Measurements from ENCODE around the gene SLC2A5.

The SLC2A5 gene

GRCh38 chr1:9088807-9089206 is 19.4 kb upstream of the SLC2A5 start:
- DNase-seq (ENCODE audit: low read depth), result no peak

GRCh38 chr1:9087411-9088125 is 18.1 kb upstream of the SLC2A5 start:
- DNase-seq (ENCODE audit: low read depth), result no peak

- peak; percentile 64 for DNase-seq (ENCODE audit: low read depth)
These were observed 17.4 kb upstream of the SLC2A5 start for GRCh38 chr1:9086796-9087195.

- peak; percentile 11 for DNase-seq (ENCODE audit: low read depth)
These were observed 16.6 kb upstream of the SLC2A5 start for GRCh38 chr1:9086045-9086444.

- no peak for DNase-seq (ENCODE audit: low read depth)
These were observed 16.0 kb upstream of the SLC2A5 start for GRCh38 chr1:9085306-9085940.

DNA sequence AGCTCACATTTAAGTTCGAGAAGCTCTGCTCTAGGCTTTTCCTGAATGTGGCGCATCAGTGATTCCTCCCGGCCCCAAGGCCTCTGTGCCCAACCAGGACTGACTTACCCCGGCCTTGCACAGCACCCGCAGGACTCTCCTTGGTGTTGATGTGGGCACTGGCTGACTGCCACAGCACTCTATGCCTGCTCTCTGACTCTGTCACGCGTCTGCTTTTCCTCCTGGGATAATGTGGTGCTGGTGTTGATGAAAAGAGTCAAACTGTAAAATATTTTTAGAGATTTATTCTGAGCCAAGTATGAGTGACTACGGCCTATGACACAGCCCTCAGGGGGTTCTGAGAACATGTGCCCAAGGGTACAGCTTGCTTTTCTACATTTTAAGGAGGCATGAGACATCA is 15.5 kb upstream of the SLC2A5 start:
- DNase-seq (ENCODE audit: low read depth), result peak; percentile 30

DNA sequence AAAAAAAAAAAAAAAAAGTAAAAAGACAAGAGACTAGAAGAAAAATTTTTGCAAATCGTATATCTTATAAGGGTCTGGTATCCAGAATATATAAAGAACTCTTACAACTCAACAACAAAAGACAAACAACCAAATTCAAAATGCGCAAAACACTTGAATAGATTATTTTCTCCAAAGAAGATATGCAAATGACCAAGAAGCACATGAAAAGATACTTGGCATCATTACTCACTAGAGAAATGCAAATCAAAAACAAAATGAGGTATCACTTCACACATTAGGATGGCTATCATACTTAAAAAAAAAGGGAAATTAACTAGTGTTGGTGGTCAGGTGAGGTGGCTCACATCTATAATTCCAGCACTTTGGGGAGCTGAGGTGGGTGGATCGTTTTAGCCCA is 12.0 kb upstream of the SLC2A5 start:
- no peak for DNase-seq (ENCODE audit: low read depth)

- DNase-seq (ENCODE audit: low read depth), result no peak
These were observed 11.4 kb upstream of the SLC2A5 start for GRCh38 chr1:9080705-9081291.

- DNase-seq (ENCODE audit: low read depth), result no peak
These were observed 10.7 kb upstream of the SLC2A5 start for GRCh38 chr1:9079988-9080704.

- DNase-seq (ENCODE audit: low read depth), result no peak
These were observed 9.5 kb upstream of the SLC2A5 start for GRCh38 chr1:9078752-9079500.

DNA sequence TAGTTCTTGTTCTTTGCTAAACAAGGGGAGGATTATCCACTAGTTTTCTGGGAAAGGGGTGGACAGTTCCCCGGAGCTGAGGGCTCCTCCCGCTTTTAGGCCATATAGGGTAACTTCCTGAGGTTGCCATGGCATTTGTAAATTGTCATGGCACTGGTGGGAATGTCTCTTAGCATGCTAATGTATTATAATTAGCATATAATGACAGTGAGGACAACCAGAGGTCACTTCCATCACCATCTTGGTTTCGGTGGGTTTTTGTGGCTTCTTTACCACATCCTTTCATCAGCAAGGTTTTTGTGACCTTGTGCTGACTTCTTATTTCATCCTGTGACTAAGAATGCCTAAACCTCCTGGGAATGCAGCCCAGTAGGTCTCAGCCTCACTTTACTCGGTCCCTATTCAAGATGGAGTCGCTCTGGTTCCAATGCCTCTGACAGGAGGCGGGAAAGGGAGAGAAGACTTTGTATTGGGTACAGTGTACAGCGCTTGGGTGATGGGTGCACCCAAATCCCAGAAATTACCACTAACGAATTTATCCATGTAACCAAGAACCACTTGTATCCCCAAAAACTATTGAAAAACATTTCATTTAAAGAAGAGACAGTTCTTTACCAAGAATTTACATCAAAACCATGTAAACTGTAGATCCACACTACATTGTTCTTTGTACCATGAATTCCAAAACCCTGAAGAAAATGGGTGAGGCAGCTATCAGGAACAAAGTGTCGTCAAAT is 8.7 kb upstream of the SLC2A5 start:
- peak; percentile 78 for DNase-seq (ENCODE audit: low read depth)

- DNase-seq (ENCODE audit: low read depth), result no peak
These were observed 5.6 kb upstream of the SLC2A5 start for GRCh38 chr1:9075022-9075421.

GRCh38 chr1:9073143-9073542 is 3.7 kb upstream of the SLC2A5 start:
- DNase-seq (ENCODE audit: low read depth), result no peak

GRCh38 chr1:9071554-9072235 is 2.3 kb upstream of the SLC2A5 start:
- no peak for DNase-seq (ENCODE audit: low read depth)

- DNase-seq (ENCODE audit: low read depth), result no peak
These were observed 1.1 kb upstream of the SLC2A5 start for GRCh38 chr1:9070486-9070885.

DNA sequence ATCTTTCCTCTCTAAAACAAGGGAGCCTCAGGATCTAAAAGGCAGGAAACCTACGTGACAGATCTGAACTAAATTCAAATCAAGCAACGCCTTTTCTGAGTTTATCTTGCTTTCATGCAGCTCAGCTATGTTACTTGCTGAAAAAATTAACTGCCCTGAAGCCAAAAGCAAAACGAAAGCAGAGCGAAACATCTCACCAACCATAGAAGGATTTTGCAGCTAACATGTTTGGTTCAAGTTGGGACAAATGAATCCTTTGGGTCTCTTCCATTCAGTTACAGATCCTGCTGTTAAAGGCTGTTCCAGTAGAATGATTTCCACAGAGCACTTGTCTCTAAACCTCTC is 482 bp downstream of the SLC2A5 start:
- no peak for DNase-seq (ENCODE audit: low read depth)

- peak; percentile 95 for DNase-seq (ENCODE audit: low read depth)
These were observed 2.3 kb downstream of the SLC2A5 start for GRCh38 chr1:9066945-9067807.

GRCh38 chr1:9065213-9065751 is 4.2 kb downstream of the SLC2A5 start:
- no peak for DNase-seq (ENCODE audit: low read depth)

DNA sequence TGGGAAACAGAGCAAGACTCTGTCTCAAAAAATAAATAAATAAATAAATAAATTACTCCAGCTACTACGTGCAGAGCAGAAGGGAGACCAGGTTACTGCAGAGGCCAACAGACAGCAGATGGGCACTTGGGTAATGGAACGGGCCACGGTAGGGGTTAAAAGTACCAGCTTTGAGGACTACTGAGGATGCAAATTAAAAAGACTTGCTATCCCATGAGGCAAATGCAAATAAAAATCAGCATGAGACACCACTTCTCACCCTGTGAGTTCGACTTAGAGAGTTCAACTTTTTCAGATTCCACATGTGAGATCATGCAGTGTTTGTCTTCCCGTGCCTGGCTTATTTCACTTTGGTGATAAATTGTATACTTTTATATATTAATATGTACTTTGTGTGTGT is 6.6 kb downstream of the SLC2A5 start:
- DNase-seq (ENCODE audit: low read depth), result no peak

GRCh38 chr1:9062021-9062471 is 7.4 kb downstream of the SLC2A5 start:
- DNase-seq (ENCODE audit: low read depth), result peak; percentile 45
